Measurements from ENCODE around the gene NF1.

DNA sequence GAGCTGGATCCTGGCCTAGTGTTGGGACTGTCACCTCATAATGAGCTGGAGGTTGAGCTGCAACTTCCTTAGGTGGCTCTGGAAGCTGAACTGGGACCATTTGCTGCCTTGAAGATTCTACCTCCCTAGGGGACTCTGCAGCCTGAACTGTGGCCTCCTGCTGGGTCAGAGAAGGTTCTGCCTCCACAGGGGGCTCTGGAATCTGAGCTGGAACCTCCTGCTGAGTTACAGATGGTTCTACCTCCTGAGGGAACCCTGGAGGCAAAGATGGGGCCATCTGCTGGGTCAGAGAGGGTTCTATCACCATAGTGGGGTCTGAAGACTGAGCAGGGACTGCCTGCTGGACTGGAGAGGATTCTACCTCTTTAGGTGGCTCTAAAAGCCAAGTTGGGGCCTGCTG, 46.6 kb upstream of the NF1 start:
- TF ChIP-seq, protein P1, sequence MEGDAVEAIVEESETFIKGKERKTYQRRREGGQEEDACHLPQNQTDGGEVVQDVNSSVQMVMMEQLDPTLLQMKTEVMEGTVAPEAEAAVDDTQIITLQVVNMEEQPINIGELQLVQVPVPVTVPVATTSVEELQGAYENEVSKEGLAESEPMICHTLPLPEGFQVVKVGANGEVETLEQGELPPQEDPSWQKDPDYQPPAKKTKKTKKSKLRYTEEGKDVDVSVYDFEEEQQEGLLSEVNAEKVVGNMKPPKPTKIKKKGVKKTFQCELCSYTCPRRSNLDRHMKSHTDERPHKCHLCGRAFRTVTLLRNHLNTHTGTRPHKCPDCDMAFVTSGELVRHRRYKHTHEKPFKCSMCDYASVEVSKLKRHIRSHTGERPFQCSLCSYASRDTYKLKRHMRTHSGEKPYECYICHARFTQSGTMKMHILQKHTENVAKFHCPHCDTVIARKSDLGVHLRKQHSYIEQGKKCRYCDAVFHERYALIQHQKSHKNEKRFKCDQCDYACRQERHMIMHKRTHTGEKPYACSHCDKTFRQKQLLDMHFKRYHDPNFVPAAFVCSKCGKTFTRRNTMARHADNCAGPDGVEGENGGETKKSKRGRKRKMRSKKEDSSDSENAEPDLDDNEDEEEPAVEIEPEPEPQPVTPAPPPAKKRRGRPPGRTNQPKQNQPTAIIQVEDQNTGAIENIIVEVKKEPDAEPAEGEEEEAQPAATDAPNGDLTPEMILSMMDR (IDR thresholded peaks at IDR 0.05): no peak
- no peak for TF ChIP-seq EP300 (IDR thresholded peaks at IDR 0.05)

Data from gastroesophageal sphincter (tissue), 3 donors.